Duodenal mucosa (tissue), 2 donors: ENCODE results near the gene HOGA1.
"Not testable (repeated sequence)": the region's sequence is repeated elsewhere in the genome, so short reads cannot be mapped to it uniquely, and the experiment has no call there.

Source experiments
- H3K27ac ChIP-seq: one replicate; pipeline ENCODE4 v1.7.0; 2013; ENCODE audit warnings: low read depth, low read length
- H3K27me3 ChIP-seq, 2 donors: one replicate each; pipeline ENCODE4 v1.7.0; 2013; ENCODE audit warnings: low read length in 2 of 2, control low read depth in 1 of 2; ENCODE audit not compliant: insufficient read depth in 2 of 2, control insufficient read depth in 1 of 2
- H3K36me3 ChIP-seq, 2 donors: one replicate each; pipeline ENCODE4 v1.7.0; 2013; ENCODE audit warnings: low read length in 2 of 2, control low read depth in 1 of 2; ENCODE audit not compliant: insufficient read depth in 2 of 2, control insufficient read depth in 1 of 2
- H3K4me1 ChIP-seq, 2 donors: one replicate each; pipeline ENCODE4 v1.7.0; 2013; ENCODE audit warnings: low read length in 2 of 2, control low read depth in 1 of 2; ENCODE audit not compliant: insufficient read depth in 2 of 2, control insufficient read depth in 1 of 2
- H3K4me3 ChIP-seq, 2 donors: one replicate each; pipeline ENCODE4 v1.7.0; 2013; ENCODE audit warnings: low read length in 2 of 2, low read depth in 1 of 2
- H3K9ac ChIP-seq, 2 donors: one replicate each; pipeline ENCODE4 v1.7.0; 2013; ENCODE audit warnings: low read length in 2 of 2, low read depth in 1 of 2
- H3K9me3 ChIP-seq, 2 donors: one replicate each; pipeline ENCODE4 v1.7.0; 2013; ENCODE audit warnings: low read length in 2 of 2, control low read depth in 1 of 2; ENCODE audit not compliant: control insufficient read depth in 1 of 2

HOGA1 gene

GRCh38 chr10:97633921-97634320 is 49.7 kb downstream of the HOGA1 start:
- Histone ChIP-seq H3K9me3 (no peaks in the 10 kb centered on the region), H3K27ac (peak overlapping the region; percentile 3), H3K4me3 (peak overlapping the region; percentile 95 to 98), H3K27me3 (no peaks in the 10 kb centered on the region), H3K36me3 (no peaks in the 10 kb centered on the region), H3K4me1 (peaks cover 8 to 11% of the 10 kb centered on the region in 2 donors), H3K9ac (peak overlapping the region; percentile 70 to 72)

- Histone ChIP-seq H3K27ac (no peak overlapping the region), H3K9me3 (no peaks in the 10 kb centered on the region), H3K27me3 (no peaks in the 10 kb centered on the region), H3K4me1 (peaks cover 8 to 11% of the 10 kb centered on the region in 2 donors), H3K36me3 (no peaks in the 10 kb centered on the region), H3K4me3 (no peak overlapping the region), H3K9ac (no peak overlapping the region)
Observed at GRCh38 chr10:97635577-97635976, 51.4 kb downstream of the HOGA1 start.

- not testable (repeated sequence) for H3K9ac ChIP-seq, H3K27me3 ChIP-seq, H3K4me3 ChIP-seq, H3K9me3 ChIP-seq, H3K27ac ChIP-seq, H3K36me3 ChIP-seq
- H3K4me1 ChIP-seq: peaks cover 8 to 13% of the 10 kb centered on the region in 2 donors
Observed at GRCh38 chr10:97639090-97639489, 54.9 kb downstream of the HOGA1 start.

GRCh38 chr10:97640174-97640867 is 56.1 kb downstream of the HOGA1 start, which contains the start of gene PI4K2A:
TSS of gene PI4K2A (plus strand) at chr10:97640671. CDS start at chr10:97640743, 72 bp downstream.
- Histone ChIP-seq H3K27me3 (no peaks in the 10 kb centered on the region), H3K9me3 (no peaks in the 10 kb centered on the region), H3K9ac (peak within 1 kb of the TSS; percentile 51 to 91), H3K4me1 (peaks cover 8 to 13% of the 10 kb centered on the region in 2 donors), H3K27ac (peak within 1 kb of the TSS; percentile 62), H3K36me3 (peaks cover 0 to 6% of the 10 kb centered on the region in 2 donors), H3K4me3 (peak within 1 kb of the TSS; percentile 82 to 95)

- Histone ChIP-seq H3K27ac (peak overlapping the region; percentile 62), H3K4me1 (peaks cover 8 to 13% of the 10 kb centered on the region in 2 donors), H3K27me3 (no peaks in the 10 kb centered on the region), H3K9ac (peak overlapping the region; percentile 51 to 91), H3K9me3 (no peaks in the 10 kb centered on the region), H3K36me3 (peaks cover 0 to 6% of the 10 kb centered on the region in 2 donors), H3K4me3 (peak overlapping the region; percentile 82 to 95)
Observed at GRCh38 chr10:97640868-97641811, 57.0 kb downstream of the HOGA1 start.

GRCh38 chr10:97642471-97643159 is 58.4 kb downstream of the HOGA1 start:
- H3K4me1 ChIP-seq: peaks cover 8 to 13% of the 10 kb centered on the region in 2 donors
- H3K4me3 ChIP-seq, H3K9ac ChIP-seq, H3K9me3 ChIP-seq, H3K27ac ChIP-seq, H3K36me3 ChIP-seq, H3K27me3 ChIP-seq: not testable (repeated sequence)

GRCh38 chr10:97643441-97643985 is 59.3 kb downstream of the HOGA1 start:
- Histone ChIP-seq H3K9ac (no peak overlapping the region), H3K9me3 (no peaks in the 10 kb centered on the region), H3K4me1 (peaks cover 8 to 15% of the 10 kb centered on the region in 2 donors), H3K27ac (no peak overlapping the region), H3K4me3 (no peak overlapping the region), H3K27me3 (no peaks in the 10 kb centered on the region), H3K36me3 (peaks cover 0 to 6% of the 10 kb centered on the region in 2 donors)

GRCh38 chr10:97644936-97645335 is 60.7 kb downstream of the HOGA1 start:
- H3K27me3 ChIP-seq: no peaks in the 10 kb centered on the region
- H3K9me3 ChIP-seq: no peaks in the 10 kb centered on the region
- H3K4me1 ChIP-seq: peaks cover 8 to 22% of the 10 kb centered on the region in 2 donors
- no peak overlapping the region for H3K4me3 ChIP-seq
- H3K27ac ChIP-seq: no peak overlapping the region
- peaks cover 0 to 6% of the 10 kb centered on the region in 2 donors for H3K36me3 ChIP-seq
- no peak overlapping the region for H3K9ac ChIP-seq

- Histone ChIP-seq H3K9me3 (no peaks in the 10 kb centered on the region), H3K27me3 (no peaks in the 10 kb centered on the region), H3K4me1 (peaks cover 0 to 14% of the 10 kb centered on the region in 2 donors), H3K27ac (no peak overlapping the region), H3K4me3 (no peak overlapping the region), H3K9ac (no peak overlapping the region), H3K36me3 (peaks cover 14 to 17% of the 10 kb centered on the region in 2 donors)
Observed at GRCh38 chr10:97647556-97647955, 63.4 kb downstream of the HOGA1 start.
